ENCODE data around the gene E4F1. TPM values are rescaled to one million over a fixed set of nuclear protein-coding genes. Genes with fewer than 3 reads are reported as not detected.

Gene E4F1
- total and polyA plus RNA-seq, 2 of the 13 experiments (the other 11 are each of a cell fraction or from before 2014, with no cell fraction given): 13.8 to 19.5 TPM

- TF ChIP-seq AKNA (CRISPR knock-in tag; IDR thresholded peaks at IDR 0.05; ENCODE audit: borderline replicate concordance) (no peak), ZBTB4 (CRISPR knock-in tag; IDR thresholded peaks at IDR 0.05; ENCODE audit: borderline replicate concordance) (no peak), ZFY (CRISPR knock-in tag; IDR thresholded peaks at IDR 0.05) (peak; percentile 98), ZNF383 (CRISPR knock-in tag; IDR thresholded peaks at IDR 0.05; ENCODE audit: borderline replicate concordance) (no peak), ZBTB43 (CRISPR knock-in tag; conservative IDR thresholded peaks at IDR 0.05) (peak; percentile 53; the same call in 1 of the 2 replicates), SCMH1 (CRISPR knock-in tag; IDR thresholded peaks at IDR 0.05; ENCODE audit: borderline replicate concordance) (no peak), DDIT3 (CRISPR knock-in tag; IDR thresholded peaks at IDR 0.05) (no peak), NBN (conservative IDR thresholded peaks at IDR 0.05) (no peak), RBM39 (IDR thresholded peaks at IDR 0.05; ENCODE audit: low read depth, low read length, poor library complexity, severe bottlenecking) (peak; percentile 56), SALL1 (CRISPR knock-in tag; IDR thresholded peaks at IDR 0.05) (peak; percentile 86), ZNF710 (CRISPR knock-in tag; IDR thresholded peaks at IDR 0.05; ENCODE audit: borderline replicate concordance) (peak; percentile 68; the same call in 1 of the 2 replicates), ZNF3 (CRISPR knock-in tag; IDR thresholded peaks at IDR 0.05) (no peak), EEA1 (CRISPR knock-in tag; IDR thresholded peaks at IDR 0.05; ENCODE audit: borderline replicate concordance) (no peak), NR2C2 (CRISPR knock-in tag; IDR thresholded peaks at IDR 0.05; ENCODE audit: borderline replicate concordance) (peak; percentile 82), MATR3 (CRISPR knock-in tag; IDR thresholded peaks at IDR 0.05) (no peak), ZNF782 (CRISPR knock-in tag; IDR thresholded peaks at IDR 0.05; ENCODE audit: borderline replicate concordance) (no peak; the same call in 1 of the 2 replicates), ESRRA (CRISPR knock-in tag; IDR thresholded peaks at IDR 0.05; ENCODE audit: low read depth) (peak; percentile 73; the same call in 1 of the 2 replicates)
Observed at GRCh38 chr16:2223221-2223941, at the start of gene E4F1 (continued).
